Activated naive CD8-positive, alpha-beta T cell treated with anti-CD3 and anti-CD28 coated beads, Interleukin-2, amount 50 U/mL, for 24 hours (primary cell): ENCODE data around the gene TMEM52.
"Not testable (repeated sequence)": the region's sequence is repeated elsewhere in the genome, so short reads cannot be mapped to it uniquely, and the experiment has no call there.

Source experiments
- ATAC-seq: fragments of 150-1000 bp; cut with Tn5 transposase; one replicate; pipeline ENCODE4 v1.10.0; 2021
- DNase-seq: peaks from one replicate; pipeline ENCODE4 v3.0.0; 2021
- H3K27ac Mint-ChIP-seq: one replicate; pipeline ENCODE4 v1.8.0; 2021; ENCODE audit warnings: mild to moderate bottlenecking, mixed read lengths
- H3K27me3 Mint-ChIP-seq: one replicate; pipeline ENCODE4 v1.8.0; 2021; ENCODE audit warnings: mixed read lengths
- H3K36me3 Mint-ChIP-seq: one replicate; pipeline ENCODE4 v1.8.0; 2021; ENCODE audit warnings: low read depth, mixed read lengths
- H3K4me1 Mint-ChIP-seq: one replicate; pipeline ENCODE4 v1.8.0; 2021; ENCODE audit warnings: mixed read lengths
- H3K4me3 Mint-ChIP-seq: one replicate; pipeline ENCODE4 v1.8.0; 2021; ENCODE audit warnings: mild to moderate bottlenecking, moderate library complexity, mixed read lengths
- H3K9me3 Mint-ChIP-seq: one replicate; pipeline ENCODE4 v1.8.0; 2021; ENCODE audit warnings: mixed read lengths

The TMEM52 gene

DNA sequence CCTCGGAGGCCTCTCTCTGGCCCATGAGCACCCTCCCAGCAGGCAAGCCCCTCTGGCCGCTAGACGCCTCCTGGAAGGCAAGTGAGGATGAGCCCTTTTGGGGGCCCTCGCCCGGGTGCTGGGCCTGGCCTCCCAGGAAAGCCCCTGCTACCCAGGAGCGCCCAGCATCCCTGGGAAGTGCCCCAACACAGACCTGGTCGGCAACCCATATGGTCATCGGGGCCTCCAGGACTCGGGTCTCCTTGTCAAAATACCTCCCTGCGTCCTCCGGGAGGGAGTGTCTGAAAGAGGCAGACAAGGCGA is 21.0 kb upstream of the TMEM52 start:
- H3K27me3 Mint-ChIP-seq = peaks cover 4% of the 10 kb centered on the region

DNA sequence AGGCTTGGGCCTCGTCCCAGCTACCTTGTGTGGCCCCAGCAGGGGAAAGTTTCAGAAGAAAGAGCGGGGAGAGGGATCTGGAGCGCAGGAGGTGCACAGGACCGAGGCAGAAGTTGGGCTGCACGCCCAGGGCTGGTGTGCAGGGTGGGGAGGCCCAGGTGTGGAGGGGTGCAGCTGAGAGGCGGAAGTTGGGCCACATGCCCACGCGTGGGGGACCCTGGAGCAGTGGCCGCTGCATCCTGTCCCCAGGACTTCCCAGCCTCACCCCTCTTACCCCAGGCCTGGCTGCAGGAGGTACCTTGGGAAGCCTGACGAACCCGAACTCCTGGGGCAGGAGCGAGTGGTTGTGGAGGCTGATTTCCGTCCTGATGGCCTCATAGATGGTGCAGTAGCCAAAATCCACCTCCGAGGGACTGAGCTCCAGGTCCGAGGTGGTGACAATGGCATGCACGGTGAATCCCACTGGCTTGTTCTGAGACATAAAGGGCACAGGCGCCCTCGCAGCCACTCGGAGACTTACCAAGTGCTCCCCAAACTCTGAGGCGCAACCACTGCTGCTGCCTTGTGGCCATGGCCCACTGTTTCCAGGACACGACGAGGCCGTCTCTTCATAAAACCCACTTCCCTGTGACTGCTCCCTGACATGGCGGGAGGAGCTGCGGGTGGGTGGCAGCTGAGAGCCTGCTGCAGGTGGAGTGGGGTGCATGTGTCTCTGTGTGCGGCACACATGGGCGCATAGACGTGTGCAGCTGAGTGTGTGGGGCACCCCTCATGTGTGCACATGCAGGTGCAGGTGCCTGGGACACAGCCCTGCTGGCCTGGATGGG is 20.4 kb upstream of the TMEM52 start:
- no peak overlapping the region for H3K4me3 Mint-ChIP-seq
- H3K27ac Mint-ChIP-seq = no peak overlapping the region
- peaks cover under 1% of the 10 kb centered on the region for H3K9me3 Mint-ChIP-seq
- H3K36me3 Mint-ChIP-seq = no peaks in the 10 kb centered on the region
- peaks cover 4% of the 10 kb centered on the region for H3K27me3 Mint-ChIP-seq
- H3K4me1 Mint-ChIP-seq = no peaks in the 10 kb centered on the region
- no peak for ATAC-seq
- no peak for DNase-seq

More for the DNA sequence above, 21.0 kb upstream of the TMEM52 start:
- DNase-seq (no peak), ATAC-seq (no peak)
- Mint-ChIP-seq H3K9me3 (no peaks in the 10 kb centered on the region), H3K36me3 (no peaks in the 10 kb centered on the region), H3K4me1 (no peaks in the 10 kb centered on the region), H3K4me3 (no peak overlapping the region), H3K27ac (no peak overlapping the region)

DNA sequence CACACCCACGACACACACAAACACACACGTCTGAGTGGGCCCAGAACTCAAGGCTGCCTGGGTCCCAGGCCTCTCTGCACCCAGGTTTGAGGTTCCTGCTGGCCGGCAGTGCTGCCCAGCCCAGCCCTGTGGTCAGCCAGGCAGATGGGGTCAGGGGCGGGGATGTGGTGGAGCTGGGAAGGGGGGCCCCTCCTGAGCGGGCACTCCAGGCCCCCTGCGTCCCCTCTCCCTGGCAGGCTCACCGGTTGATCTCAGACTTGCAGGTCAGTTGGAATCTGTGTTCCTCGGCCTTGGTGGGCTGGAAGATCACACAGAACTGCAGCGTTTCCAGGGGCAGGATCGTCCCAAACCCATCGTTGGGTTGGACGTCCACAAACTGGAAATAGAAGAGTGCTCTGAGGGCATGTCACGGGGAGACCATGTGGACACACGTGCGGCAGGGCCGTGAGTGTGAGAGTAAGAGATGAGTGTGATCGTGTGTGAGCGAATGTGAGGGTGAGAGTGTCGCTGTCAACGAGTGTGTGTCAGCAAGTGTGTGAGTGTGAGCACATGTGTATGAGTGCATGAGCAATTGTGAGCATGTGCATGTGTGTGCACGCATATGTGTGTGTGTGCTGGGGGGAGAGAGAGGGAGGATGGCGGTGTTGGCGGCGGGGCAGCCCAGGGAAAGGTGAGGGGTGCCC is 19.7 kb upstream of the TMEM52 start:
- H3K36me3 Mint-ChIP-seq = peaks cover 4% of the 10 kb centered on the region
- H3K9me3 Mint-ChIP-seq = peaks cover 7% of the 10 kb centered on the region

DNA sequence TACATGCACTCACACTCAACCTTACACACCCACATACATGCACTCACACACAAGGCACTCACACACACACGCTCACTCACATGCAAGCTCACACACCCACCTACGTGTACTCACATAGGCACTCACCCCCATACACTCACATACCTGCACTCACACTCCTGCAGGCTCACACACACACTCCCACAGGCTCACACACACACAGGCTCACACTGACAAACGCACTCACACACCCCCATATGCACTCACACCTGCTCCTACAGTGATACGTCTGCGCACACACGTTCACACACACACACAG is 19.1 kb upstream of the TMEM52 start:
- DNase-seq (no peak), ATAC-seq (no peak)
- Mint-ChIP-seq H3K9me3 (peaks cover 7% of the 10 kb centered on the region), H3K27ac (no peak overlapping the region), H3K4me1 (no peaks in the 10 kb centered on the region), H3K36me3 (peaks cover 4% of the 10 kb centered on the region), H3K27me3 (peaks cover 4% of the 10 kb centered on the region), H3K4me3 (no peak overlapping the region)

More for the DNA sequence above, 19.7 kb upstream of the TMEM52 start:
- DNase-seq (no peak), ATAC-seq (no peak)
- Mint-ChIP-seq H3K27ac (no peak overlapping the region), H3K27me3 (peaks cover 4% of the 10 kb centered on the region), H3K4me1 (no peaks in the 10 kb centered on the region), H3K4me3 (no peak overlapping the region)

DNA sequence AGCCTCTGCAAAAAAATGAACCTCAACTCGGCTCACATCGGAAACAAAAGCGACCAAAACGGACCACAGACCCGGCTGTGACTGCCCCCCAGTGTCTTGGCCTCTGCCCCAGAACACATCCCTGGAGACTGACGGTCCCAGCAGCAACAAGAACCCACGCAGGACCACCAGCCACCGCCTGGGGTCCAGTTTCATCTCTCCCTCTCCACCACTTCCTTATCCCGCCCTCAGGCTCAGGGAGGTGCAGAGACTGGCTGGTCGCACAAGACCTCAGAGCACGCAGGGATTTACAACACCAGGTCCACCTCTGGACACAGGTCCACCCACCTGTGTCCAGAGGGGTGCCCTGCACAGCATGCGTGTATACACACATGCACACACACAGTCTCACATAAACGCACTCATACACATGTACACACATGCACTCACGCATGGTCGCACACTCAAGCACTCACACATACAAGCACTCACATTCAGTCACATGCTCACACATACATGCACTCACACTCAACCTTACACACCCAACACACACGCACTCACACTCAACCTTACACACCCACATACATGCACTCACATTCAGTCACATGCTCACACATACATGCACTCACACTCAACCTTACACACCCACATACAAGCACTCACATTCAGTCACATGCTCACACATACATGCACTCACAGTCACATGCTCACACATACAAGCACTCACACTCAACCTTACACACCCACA is 18.6 kb upstream of the TMEM52 start:
- no peak for ATAC-seq
- Mint-ChIP-seq H3K4me3 (no peak overlapping the region), H3K36me3 (peaks cover 4% of the 10 kb centered on the region), H3K9me3 (peaks cover 7% of the 10 kb centered on the region), H3K27me3 (peaks cover 4% of the 10 kb centered on the region), H3K4me1 (no peaks in the 10 kb centered on the region), H3K27ac (no peak overlapping the region)
- no peak for DNase-seq

DNA sequence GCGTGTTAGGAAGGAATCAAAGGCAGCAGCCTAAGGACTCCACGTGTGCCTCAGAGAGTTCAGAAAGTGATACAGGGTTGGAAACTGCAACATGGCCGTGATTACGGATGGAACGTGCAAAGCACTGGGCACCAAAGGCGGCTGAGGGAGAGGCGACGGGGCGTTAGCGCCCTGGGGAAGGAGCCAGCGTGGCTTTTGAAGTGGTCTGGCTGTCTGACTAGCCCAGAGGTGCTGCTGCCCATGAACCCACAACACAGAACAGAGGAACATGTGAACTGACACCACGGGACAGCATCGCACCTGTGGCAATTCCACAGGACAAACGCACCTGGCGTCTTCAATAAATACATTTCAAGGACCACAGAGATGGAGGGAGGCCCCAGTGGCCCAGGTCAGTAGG is 18.0 kb upstream of the TMEM52 start:
- Mint-ChIP-seq H3K4me1 (no peaks in the 10 kb centered on the region), H3K36me3 (peaks cover 4% of the 10 kb centered on the region), H3K4me3 (no peak overlapping the region), H3K27ac (no peak overlapping the region), H3K9me3 (peaks cover 7% of the 10 kb centered on the region), H3K27me3 (peaks cover 4% of the 10 kb centered on the region)
- no peak for ATAC-seq
- no peak for DNase-seq

DNA sequence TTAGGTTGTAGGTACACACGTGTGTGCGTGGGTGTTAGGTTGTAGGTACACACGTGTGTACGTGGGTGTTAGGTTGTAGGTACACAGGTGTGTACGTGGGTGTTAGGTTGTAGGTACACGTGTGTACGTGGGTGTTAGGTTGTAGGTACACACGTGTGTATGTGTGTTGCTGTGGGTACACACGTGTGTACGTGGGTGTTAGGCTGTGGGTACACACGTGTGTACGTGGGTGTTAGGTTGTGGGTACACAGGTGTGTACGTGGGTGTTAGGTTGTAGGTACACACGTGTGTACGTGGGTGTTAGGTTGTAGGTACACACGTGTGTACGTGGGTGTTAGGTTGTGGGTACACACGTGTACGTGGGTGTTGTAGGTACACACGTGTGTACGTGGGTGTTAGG is 15.8 kb upstream of the TMEM52 start:
- H3K27ac Mint-ChIP-seq, H3K36me3 Mint-ChIP-seq, H3K27me3 Mint-ChIP-seq, DNase-seq, ATAC-seq, H3K9me3 Mint-ChIP-seq, H3K4me3 Mint-ChIP-seq, H3K4me1 Mint-ChIP-seq: not testable (repeated sequence)

DNA sequence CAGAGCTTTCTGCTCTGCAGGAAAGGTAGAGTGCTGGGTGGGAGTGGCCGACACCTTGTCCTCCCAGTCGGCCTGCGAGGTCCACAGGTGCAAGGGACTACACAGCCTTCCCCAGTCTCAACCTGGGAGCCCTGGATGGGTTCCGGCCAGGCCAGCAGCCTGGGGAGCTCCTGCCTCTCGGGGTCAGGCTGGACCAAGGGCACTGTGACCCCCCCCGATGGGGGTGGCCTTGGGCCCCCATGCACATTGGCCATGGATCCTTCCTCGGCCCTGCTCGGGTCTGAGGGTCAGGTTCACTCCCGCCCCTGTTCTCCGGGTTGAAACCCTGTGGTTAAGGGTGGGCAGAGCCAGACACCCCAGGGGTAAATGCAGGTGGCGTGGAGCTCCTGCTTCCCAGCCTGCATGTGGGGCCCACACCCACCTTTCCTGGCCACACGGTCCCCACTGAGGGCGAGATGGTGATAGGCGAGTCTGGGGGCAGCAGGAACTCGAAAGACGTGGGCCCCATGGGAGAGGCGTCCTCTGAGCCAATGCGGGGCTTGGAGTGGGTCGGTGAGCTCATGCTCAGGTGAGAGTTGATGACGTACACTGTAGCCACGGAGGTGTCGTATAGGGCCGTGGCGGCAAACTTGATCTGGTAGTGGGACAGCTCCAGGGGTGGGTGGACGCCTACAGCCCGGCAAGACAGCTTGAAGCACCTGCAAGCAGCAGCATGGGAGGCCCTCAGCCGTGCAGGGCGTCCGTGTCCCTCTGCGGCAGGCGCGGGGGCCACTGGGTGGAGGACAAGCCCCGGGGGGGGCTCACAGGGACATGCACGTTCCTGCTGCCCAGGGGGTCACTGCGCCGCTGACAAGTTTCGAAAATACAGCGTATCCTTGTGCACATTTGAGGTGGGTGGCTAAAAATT is 10.8 kb upstream of the TMEM52 start:
- Mint-ChIP-seq H3K27me3 (no peaks in the 10 kb centered on the region), H3K4me1 (no peaks in the 10 kb centered on the region), H3K36me3 (peaks cover 4% of the 10 kb centered on the region), H3K27ac (no peak overlapping the region), H3K4me3 (no peak overlapping the region), H3K9me3 (peaks cover 7% of the 10 kb centered on the region)
- no peak for DNase-seq
- ATAC-seq = no peak

DNA sequence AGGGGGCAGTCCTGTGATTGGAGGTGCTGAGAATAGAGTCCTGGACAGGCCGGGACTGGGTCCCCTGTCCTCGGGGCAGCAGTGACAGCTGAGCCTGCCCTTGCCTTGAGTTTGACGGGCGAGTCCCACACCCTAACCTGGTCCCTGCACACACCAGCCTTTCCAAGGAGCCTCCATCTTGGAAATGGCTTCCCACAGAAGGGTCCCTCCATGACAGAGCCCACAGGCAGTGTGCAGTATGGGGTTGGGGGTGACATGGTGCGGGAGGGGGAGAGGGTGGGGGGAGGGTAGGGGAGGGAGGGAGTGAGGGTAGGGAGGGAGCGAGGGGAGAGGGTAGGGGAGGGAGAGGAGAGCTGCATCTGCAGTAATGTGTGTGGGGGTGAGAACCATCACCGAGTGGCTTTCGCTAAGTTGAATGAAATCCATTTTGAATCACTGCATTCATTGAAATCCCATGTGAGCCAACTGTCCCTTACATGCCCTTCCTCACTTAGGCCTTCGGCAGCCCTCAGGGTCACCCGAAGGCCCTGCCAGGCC is 10.1 kb upstream of the TMEM52 start:
- Mint-ChIP-seq H3K4me1 (no peaks in the 10 kb centered on the region), H3K36me3 (peaks cover 3% of the 10 kb centered on the region), H3K4me3 (no peak overlapping the region), H3K9me3 (peaks cover 4% of the 10 kb centered on the region), H3K27me3 (no peaks in the 10 kb centered on the region), H3K27ac (no peak overlapping the region)
- DNase-seq = no peak
- ATAC-seq = no peak

DNA sequence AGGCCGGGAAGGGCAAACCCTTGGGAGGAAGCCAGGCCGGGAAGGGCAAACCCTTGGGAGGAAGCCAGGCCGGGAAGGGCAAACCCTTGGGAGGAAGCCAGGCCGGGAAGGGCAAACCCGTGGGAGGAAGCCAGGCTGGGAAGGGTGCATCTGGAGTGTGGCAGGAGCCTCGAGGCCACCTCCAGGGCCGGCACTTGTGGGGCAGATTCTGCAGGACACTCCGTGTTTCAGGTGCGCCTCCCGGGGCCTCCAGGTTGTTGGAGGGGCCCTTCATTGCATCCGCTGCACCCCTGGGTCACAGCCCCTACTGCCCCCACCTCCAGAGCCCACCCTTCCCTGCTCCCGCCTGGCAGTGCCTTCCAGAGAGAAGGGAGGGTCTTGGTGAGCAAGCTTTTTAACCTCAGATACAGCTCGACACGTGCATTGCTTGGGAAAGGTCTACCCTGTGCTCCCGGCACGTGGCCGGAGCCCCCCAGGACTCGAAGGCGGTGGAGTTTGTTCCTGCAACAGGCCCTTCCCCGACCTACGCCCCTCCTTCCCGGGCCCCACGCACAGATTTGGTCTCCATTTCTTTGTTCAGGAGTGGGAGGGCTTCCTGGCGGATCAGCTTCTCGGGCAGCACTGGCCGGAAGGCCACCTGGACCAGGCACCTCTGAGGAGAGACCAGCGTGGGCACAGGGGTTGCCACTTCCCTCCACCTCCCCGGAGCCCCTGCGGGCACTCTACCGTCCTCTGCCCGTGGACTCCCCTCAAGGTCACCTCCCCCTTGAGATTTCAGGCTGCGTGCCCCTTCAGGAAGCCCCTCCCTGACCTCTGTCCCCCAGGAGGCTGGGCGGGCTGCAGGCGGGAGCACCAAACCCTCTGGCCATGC is 9.4 kb upstream of the TMEM52 start:
- Mint-ChIP-seq H3K4me3 (no peak overlapping the region), H3K9me3 (no peaks in the 10 kb centered on the region), H3K27me3 (no peaks in the 10 kb centered on the region), H3K4me1 (no peaks in the 10 kb centered on the region), H3K36me3 (no peaks in the 10 kb centered on the region), H3K27ac (no peak overlapping the region)
- DNase-seq = no peak
- ATAC-seq = no peak

DNA sequence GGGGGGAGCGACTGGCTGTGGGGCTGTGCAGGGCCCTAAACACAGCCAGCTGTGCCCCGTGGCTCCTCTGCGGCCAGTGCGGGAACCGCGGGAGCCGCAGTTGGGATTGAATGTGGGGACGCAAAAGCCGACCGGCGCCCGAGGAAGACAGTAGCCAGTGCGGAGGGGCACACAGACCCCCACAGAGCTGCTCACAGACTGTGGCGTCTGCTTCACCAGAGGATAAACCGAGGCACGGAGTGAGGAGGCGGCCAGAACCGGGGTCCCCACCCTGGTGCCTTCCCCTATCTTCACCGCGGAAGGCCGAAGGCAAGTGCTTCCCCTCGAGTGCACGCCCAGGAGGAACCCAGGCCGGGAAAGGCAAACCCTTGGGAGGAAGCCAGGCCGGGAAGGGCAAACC is 8.7 kb upstream of the TMEM52 start:
- Mint-ChIP-seq H3K9me3 (no peaks in the 10 kb centered on the region), H3K4me1 (no peaks in the 10 kb centered on the region), H3K27me3 (no peaks in the 10 kb centered on the region), H3K4me3 (no peak overlapping the region), H3K27ac (no peak overlapping the region), H3K36me3 (no peaks in the 10 kb centered on the region)
- no peak for ATAC-seq
- DNase-seq = no peak

DNA sequence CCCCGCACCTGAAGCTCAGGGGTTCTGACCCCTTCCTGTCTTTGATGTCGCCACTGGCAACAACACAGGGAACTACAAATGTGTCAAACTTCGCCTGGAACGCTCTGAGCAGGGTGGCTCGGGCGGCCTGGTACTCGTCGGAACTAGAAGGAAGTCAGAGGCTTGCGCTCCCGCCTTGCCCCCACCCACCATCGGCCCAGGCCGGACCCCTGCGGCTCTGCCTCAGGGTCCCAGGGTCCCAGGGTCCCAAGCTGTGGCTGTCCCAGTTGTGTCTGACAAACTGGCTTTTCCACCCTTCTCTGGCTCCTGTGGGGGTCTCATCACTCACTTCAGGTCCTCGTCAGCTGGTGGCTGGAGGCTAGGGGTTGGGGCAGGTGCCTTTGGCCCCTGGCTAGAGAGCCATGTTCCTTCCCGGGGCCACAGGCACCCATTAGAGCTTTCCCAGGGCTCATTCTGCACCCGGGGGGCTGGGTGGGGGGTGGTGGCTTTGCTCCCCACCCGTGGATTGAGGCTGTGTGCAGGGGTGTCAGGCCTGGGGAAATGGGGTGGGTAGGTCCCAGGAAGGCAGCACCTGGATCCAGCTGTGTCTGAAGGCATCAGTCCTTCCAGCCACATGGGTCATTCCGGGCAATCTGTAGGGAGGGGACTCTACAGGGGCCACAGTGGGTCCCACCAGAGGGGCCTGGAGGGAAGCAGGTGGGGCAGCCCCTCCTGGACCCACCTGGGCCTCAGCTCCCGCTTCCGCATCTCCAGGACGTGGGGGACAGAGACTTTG is 8.0 kb upstream of the TMEM52 start:
- no peak for DNase-seq
- ATAC-seq = no peak
- Mint-ChIP-seq H3K4me1 (no peaks in the 10 kb centered on the region), H3K9me3 (no peaks in the 10 kb centered on the region), H3K4me3 (no peak overlapping the region), H3K27me3 (no peaks in the 10 kb centered on the region), H3K36me3 (no peaks in the 10 kb centered on the region), H3K27ac (no peak overlapping the region)

DNA sequence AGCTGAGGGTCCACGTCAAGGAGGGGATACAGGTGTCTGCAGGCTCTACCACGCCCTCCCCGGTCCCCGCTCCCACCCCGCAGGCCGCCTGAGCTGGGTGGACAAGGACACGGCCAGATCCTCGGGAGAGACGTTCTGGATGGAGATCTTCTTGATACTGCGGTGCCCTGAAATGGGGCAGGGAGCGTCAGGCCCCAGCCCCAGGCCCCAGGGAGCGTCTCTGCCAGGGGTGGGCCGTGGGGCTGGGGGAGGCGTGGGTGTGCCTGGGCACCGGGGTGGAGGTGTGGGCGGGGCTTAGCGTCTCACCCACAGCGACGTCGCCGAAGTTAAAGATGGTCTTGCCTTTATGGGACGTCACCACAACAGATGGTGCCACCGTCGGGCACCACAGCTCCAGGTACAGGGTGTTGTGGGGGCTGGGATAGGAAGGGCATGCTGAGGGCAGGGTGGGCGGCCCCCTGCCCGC is 7.3 kb upstream of the TMEM52 start:
- ATAC-seq (no peak), DNase-seq (no peak)
- no peaks in the 10 kb centered on the region for H3K4me1 Mint-ChIP-seq
- H3K27ac Mint-ChIP-seq = no peak overlapping the region
- H3K9me3 Mint-ChIP-seq = no peaks in the 10 kb centered on the region
- no peak overlapping the region for H3K4me3 Mint-ChIP-seq
- no peaks in the 10 kb centered on the region for H3K27me3 Mint-ChIP-seq
- no peaks in the 10 kb centered on the region for H3K36me3 Mint-ChIP-seq
